WERI-Rb-1 (cell line): Measurements from ENCODE around the gene SNX19.
A peak's percentile ranks its signal among the peaks of the same experiment; 100 is the strongest.

Experiments
- DNase-seq: peaks from one replicate; pipeline ENCODE4 v3.0.0-alpha.2; 2020
- H3K27ac ChIP-seq: fragments of 250-450 bp; sonication (Bioruptor Pico); 2 replicates; pipeline ENCODE4 v1.5.1; 2020; ENCODE audit warnings: mild to moderate bottlenecking, moderate library complexity
- H3K27me3 ChIP-seq: fragments of 250-450 bp; sonication (Bioruptor Pico); 2 replicates; pipeline ENCODE4 v1.5.1; 2021; ENCODE audit warnings: mild to moderate bottlenecking, low read depth, moderate library complexity; ENCODE audit not compliant: insufficient read depth, severe bottlenecking
- H3K36me3 ChIP-seq: fragments of 250-450 bp; sonication (Bioruptor Pico); 2 replicates; pipeline ENCODE4 v1.5.1; 2020; ENCODE audit warnings: mild to moderate bottlenecking, moderate library complexity
- H3K4me3 ChIP-seq: 2 replicates; pipeline ENCODE4 v1.5.1; 2011; ENCODE audit warnings: low read depth, mild to moderate bottlenecking, control low read depth, low read length
- H3K9me3 ChIP-seq: fragments of 250-450 bp; sonication (Bioruptor Pico); 2 replicates; pipeline ENCODE4 v1.5.1; 2021; ENCODE audit warnings: mild to moderate bottlenecking, moderate library complexity; ENCODE audit not compliant: severe bottlenecking
- CTCF ChIP-seq: IDR thresholded peaks from 2 replicates; pipeline ENCODE4 v1.5.1; 2011; ENCODE audit warnings: low read depth, mild to moderate bottlenecking, control low read depth, inconsistent platforms, low read length

The SNX19 gene

GRCh38 chr11:130918081-130918480, 1.8 kb upstream of the SNX19 start:
- Histone ChIP-seq H3K27me3 (no peaks in the 10 kb centered on the region), H3K9me3 (no peaks in the 10 kb centered on the region), H3K4me3 (no peak overlapping the region), H3K27ac (no peak overlapping the region), H3K36me3 (peaks cover 15% of the 10 kb centered on the region)
- DNase-seq, result no peak
- TF ChIP-seq CTCF, result no peak

GRCh38 chr11:130916910-130917309, 631 bp upstream of the SNX19 start:
- Histone ChIP-seq H3K27ac (0 out of 2 replicates have a peak overlapping the region, but pooled peaks have one; percentile 26), H3K27me3 (no peaks in the 10 kb centered on the region), H3K4me3 (peak overlapping the region; percentile 95), H3K36me3 (peaks cover 26% of the 10 kb centered on the region), H3K9me3 (no peaks in the 10 kb centered on the region)
- no peak for DNase-seq
- TF ChIP-seq CTCF, result no peak

- Histone ChIP-seq H3K4me3 (peak overlapping the region; percentile 95), H3K27me3 (no peaks in the 10 kb centered on the region), H3K36me3 (peaks cover 29% of the 10 kb centered on the region), H3K9me3 (no peaks in the 10 kb centered on the region), H3K27ac (peak overlapping the region; percentile 81)
- TF ChIP-seq CTCF, result no peak
- DNase-seq, result no peak
These were observed 559 bp downstream of the SNX19 start for GRCh38 chr11:130915603-130916237.

DNA sequence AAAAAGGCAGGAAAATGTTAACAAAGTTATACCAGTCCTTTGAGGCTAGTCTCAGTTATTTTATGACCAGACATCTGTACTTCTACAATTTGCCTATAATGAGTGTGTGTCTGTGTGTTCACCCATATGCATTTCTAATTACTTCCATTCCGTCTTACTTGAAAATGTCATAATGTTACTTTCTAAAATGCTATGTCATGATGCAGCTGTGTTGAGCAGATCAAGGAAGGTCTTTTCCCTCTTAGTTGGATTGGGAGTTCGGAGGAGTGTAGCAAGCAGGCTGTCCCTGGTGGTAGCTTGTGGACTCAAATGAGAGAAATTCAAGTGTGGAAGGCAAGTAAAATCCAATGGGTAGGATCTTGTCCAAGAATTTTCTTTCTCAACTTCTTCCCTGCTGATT, 3.0 kb downstream of the SNX19 start:
- H3K36me3 ChIP-seq, result peaks cover 43% of the 10 kb centered on the region
- no peak overlapping the region for H3K27ac ChIP-seq
- H3K9me3 ChIP-seq, result no peaks in the 10 kb centered on the region
- TF ChIP-seq CTCF, result no peak
- no peaks in the 10 kb centered on the region for H3K27me3 ChIP-seq
- no peak overlapping the region for H3K4me3 ChIP-seq
- DNase-seq, result no peak

- no peak for TF ChIP-seq CTCF
- Histone ChIP-seq H3K4me3 (no peak overlapping the region), H3K36me3 (peaks cover 50% of the 10 kb centered on the region), H3K27me3 (no peaks in the 10 kb centered on the region), H3K9me3 (no peaks in the 10 kb centered on the region), H3K27ac (no peak overlapping the region)
- no peak for DNase-seq
These were observed 3.7 kb downstream of the SNX19 start for GRCh38 chr11:130912552-130912951.

DNA sequence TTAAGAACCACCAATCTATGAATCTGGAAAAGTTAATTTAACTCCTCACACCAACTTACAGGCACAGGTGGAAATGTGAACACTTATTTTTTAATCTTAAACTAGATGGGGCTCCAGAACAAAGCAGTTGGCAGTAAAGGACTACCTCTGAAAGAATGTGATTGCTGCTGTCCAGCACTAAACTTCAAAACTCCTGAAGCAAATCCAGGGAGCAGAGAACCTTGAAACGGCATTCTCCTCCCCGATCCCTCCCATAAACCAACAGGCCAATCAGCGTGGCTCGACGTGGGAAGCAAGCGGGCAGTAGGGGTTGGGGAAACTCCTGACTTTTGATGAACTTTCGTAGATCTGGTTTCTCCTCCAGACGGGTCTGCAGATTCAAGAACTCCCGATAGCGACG, 5.0 kb downstream of the SNX19 start:
- Histone ChIP-seq H3K27ac (no peak overlapping the region), H3K4me3 (no peak overlapping the region), H3K36me3 (peaks cover 62% of the 10 kb centered on the region)

More for the DNA sequence above, 5.0 kb downstream of the SNX19 start:
- Histone ChIP-seq H3K9me3 (no peaks in the 10 kb centered on the region), H3K27me3 (no peaks in the 10 kb centered on the region)
- DNase-seq, result no peak
- no peak for TF ChIP-seq CTCF
